ENCODE results near the gene TRMT61B.

- no peak for TF ChIP-seq MXI1 (IDR thresholded peaks at IDR 0.05; ENCODE audit: low read depth, low read length)
- no peak for TF ChIP-seq RBFOX2 (IDR thresholded peaks at IDR 0.05; ENCODE audit: low read depth, low read length)
Measured at GRCh38 chr2:28904295-28904694, 34.2 kb upstream of the TRMT61B start.
